ENCODE data around the gene RBM28.

The RBM28 gene

GRCh38 chr7:128384726-128385125 lies 41.0 kb upstream of the RBM28 start:
- no peak overlapping the region for H3K27ac ChIP-seq (ENCODE audit: low read length)
- no peak overlapping the region for H3K4me3 ChIP-seq (ENCODE audit: low read length)
- peaks cover 8% of the 10 kb centered on the region; the same call in 1 of the 2 replicates for H3K4me1 ChIP-seq (ENCODE audit: insufficient read depth, low read length)
- peaks cover 24% of the 10 kb centered on the region for H3K27me3 ChIP-seq (ENCODE audit: insufficient read depth, low read length)
- no peaks in the 10 kb centered on the region for H3K36me3 ChIP-seq (ENCODE audit: insufficient read depth, low read depth, low read length)
- no peaks in the 10 kb centered on the region for H3K9me3 ChIP-seq (ENCODE audit: insufficient read depth, low read depth, low read length)
- no peak overlapping the region for H3K9ac ChIP-seq (ENCODE audit: low read depth, low read length)

GRCh38 chr7:128383776-128384175 lies 40.1 kb upstream of the RBM28 start:
- no peaks in the 10 kb centered on the region for H3K9me3 ChIP-seq (ENCODE audit: insufficient read depth, low read depth, low read length)
- no peak overlapping the region for H3K27ac ChIP-seq (ENCODE audit: low read length)
- no peak overlapping the region for H3K9ac ChIP-seq (ENCODE audit: low read depth, low read length)
- no peak overlapping the region for H3K4me3 ChIP-seq (ENCODE audit: low read length)
- H3K27me3 ChIP-seq (ENCODE audit: insufficient read depth, low read length): peaks cover 18% of the 10 kb centered on the region
- no peaks in the 10 kb centered on the region for H3K36me3 ChIP-seq (ENCODE audit: insufficient read depth, low read depth, low read length)
- H3K4me1 ChIP-seq (ENCODE audit: insufficient read depth, low read length): peaks cover 6% of the 10 kb centered on the region; the same call in 1 of the 2 replicates

- Histone ChIP-seq H3K27ac (ENCODE audit: low read length) (no peak overlapping the region), H3K9me3 (ENCODE audit: insufficient read depth, low read depth, low read length) (no peaks in the 10 kb centered on the region), H3K9ac (ENCODE audit: low read depth, low read length) (no peak overlapping the region), H3K27me3 (ENCODE audit: insufficient read depth, low read length) (no peaks in the 10 kb centered on the region), H3K4me3 (ENCODE audit: low read length) (no peak overlapping the region), H3K36me3 (ENCODE audit: insufficient read depth, low read depth, low read length) (no peaks in the 10 kb centered on the region), H3K4me1 (ENCODE audit: insufficient read depth, low read length) (peaks cover 6% of the 10 kb centered on the region; the same call in 1 of the 2 replicates)
Observed at GRCh38 chr7:128381161-128381821, 37.6 kb upstream of the RBM28 start.

GRCh38 chr7:128380483-128381106 lies 36.9 kb upstream of the RBM28 start:
- no peak overlapping the region for H3K9ac ChIP-seq (ENCODE audit: low read depth, low read length)
- no peak overlapping the region for H3K4me3 ChIP-seq (ENCODE audit: low read length)
- H3K27ac ChIP-seq (ENCODE audit: low read length): no peak overlapping the region
- H3K27me3 ChIP-seq (ENCODE audit: insufficient read depth, low read length): no peaks in the 10 kb centered on the region
- H3K9me3 ChIP-seq (ENCODE audit: insufficient read depth, low read depth, low read length): no peaks in the 10 kb centered on the region
- no peaks in the 10 kb centered on the region for H3K36me3 ChIP-seq (ENCODE audit: insufficient read depth, low read depth, low read length)
- peaks cover 6% of the 10 kb centered on the region; the same call in 1 of the 2 replicates for H3K4me1 ChIP-seq (ENCODE audit: insufficient read depth, low read length)

- H3K36me3 ChIP-seq (ENCODE audit: insufficient read depth, low read depth, low read length): no peaks in the 10 kb centered on the region
- H3K27ac ChIP-seq (ENCODE audit: low read length): no peak overlapping the region
- no peak overlapping the region for H3K9ac ChIP-seq (ENCODE audit: low read depth, low read length)
- H3K9me3 ChIP-seq (ENCODE audit: insufficient read depth, low read depth, low read length): no peaks in the 10 kb centered on the region
- no peak overlapping the region for H3K4me3 ChIP-seq (ENCODE audit: low read length)
- peaks cover 6% of the 10 kb centered on the region; the same call in 1 of the 2 replicates for H3K4me1 ChIP-seq (ENCODE audit: insufficient read depth, low read length)
- no peaks in the 10 kb centered on the region for H3K27me3 ChIP-seq (ENCODE audit: insufficient read depth, low read length)
Observed at GRCh38 chr7:128379900-128380479, 36.3 kb upstream of the RBM28 start.

GRCh38 chr7:128378637-128379036 lies 34.9 kb upstream of the RBM28 start:
- Histone ChIP-seq H3K9ac (ENCODE audit: low read depth, low read length) (no peak overlapping the region), H3K4me3 (ENCODE audit: low read length) (no peak overlapping the region), H3K27me3 (ENCODE audit: insufficient read depth, low read length) (no peaks in the 10 kb centered on the region), H3K4me1 (ENCODE audit: insufficient read depth, low read length) (peaks cover 6% of the 10 kb centered on the region; the same call in 1 of the 2 replicates), H3K36me3 (ENCODE audit: insufficient read depth, low read depth, low read length) (no peaks in the 10 kb centered on the region), H3K27ac (ENCODE audit: low read length) (no peak overlapping the region), H3K9me3 (ENCODE audit: insufficient read depth, low read depth, low read length) (no peaks in the 10 kb centered on the region)

- Histone ChIP-seq H3K36me3 (ENCODE audit: insufficient read depth, low read depth, low read length) (no peaks in the 10 kb centered on the region), H3K27me3 (ENCODE audit: insufficient read depth, low read length) (no peaks in the 10 kb centered on the region), H3K9me3 (ENCODE audit: insufficient read depth, low read depth, low read length) (no peaks in the 10 kb centered on the region), H3K27ac (ENCODE audit: low read length) (no peak overlapping the region), H3K4me1 (ENCODE audit: insufficient read depth, low read length) (no peaks in the 10 kb centered on the region; the same call in 1 of the 2 replicates), H3K9ac (ENCODE audit: low read depth, low read length) (no peak overlapping the region), H3K4me3 (ENCODE audit: low read length) (no peak overlapping the region)
Observed at GRCh38 chr7:128376077-128376476, 32.4 kb upstream of the RBM28 start.

- no peaks in the 10 kb centered on the region for H3K27me3 ChIP-seq (ENCODE audit: insufficient read depth, low read length)
- no peak overlapping the region for H3K4me3 ChIP-seq (ENCODE audit: low read length)
- H3K4me1 ChIP-seq (ENCODE audit: insufficient read depth, low read length): no peaks in the 10 kb centered on the region
- no peaks in the 10 kb centered on the region for H3K9me3 ChIP-seq (ENCODE audit: insufficient read depth, low read depth, low read length)
- no peak overlapping the region for H3K9ac ChIP-seq (ENCODE audit: low read depth, low read length)
- no peaks in the 10 kb centered on the region for H3K36me3 ChIP-seq (ENCODE audit: insufficient read depth, low read depth, low read length)
- H3K27ac ChIP-seq (ENCODE audit: low read length): no peak overlapping the region
Observed at GRCh38 chr7:128374041-128374440, 30.3 kb upstream of the RBM28 start.

- H3K27me3 ChIP-seq (ENCODE audit: insufficient read depth, low read length): no peaks in the 10 kb centered on the region
- H3K27ac ChIP-seq (ENCODE audit: low read length): no peak overlapping the region
- H3K9ac ChIP-seq (ENCODE audit: low read depth, low read length): no peak overlapping the region
- H3K36me3 ChIP-seq (ENCODE audit: insufficient read depth, low read depth, low read length): no peaks in the 10 kb centered on the region
- no peak overlapping the region for H3K4me3 ChIP-seq (ENCODE audit: low read length)
- no peaks in the 10 kb centered on the region for H3K4me1 ChIP-seq (ENCODE audit: insufficient read depth, low read length)
- no peaks in the 10 kb centered on the region for H3K9me3 ChIP-seq (ENCODE audit: insufficient read depth, low read depth, low read length)
Observed at GRCh38 chr7:128373606-128374005, 29.9 kb upstream of the RBM28 start.

GRCh38 chr7:128370491-128370890 lies 26.8 kb upstream of the RBM28 start:
- H3K27ac ChIP-seq (ENCODE audit: low read length): no peak overlapping the region
- H3K4me1 ChIP-seq (ENCODE audit: insufficient read depth, low read length): no peaks in the 10 kb centered on the region

GRCh38 chr7:128366986-128367385 lies 23.3 kb upstream of the RBM28 start:
- no peaks in the 10 kb centered on the region for H3K36me3 ChIP-seq (ENCODE audit: insufficient read depth, low read depth, low read length)
- no peak overlapping the region for H3K4me3 ChIP-seq (ENCODE audit: low read length)
- H3K9ac ChIP-seq (ENCODE audit: low read depth, low read length): no peak overlapping the region
- H3K27me3 ChIP-seq (ENCODE audit: insufficient read depth, low read length): peaks cover 58% of the 10 kb centered on the region
- H3K4me1 ChIP-seq (ENCODE audit: insufficient read depth, low read length): no peaks in the 10 kb centered on the region
- H3K9me3 ChIP-seq (ENCODE audit: insufficient read depth, low read depth, low read length): no peaks in the 10 kb centered on the region
- no peak overlapping the region for H3K27ac ChIP-seq (ENCODE audit: low read length)

More at GRCh38 chr7:128370491-128370890, 26.8 kb upstream of the RBM28 start:
- Histone ChIP-seq H3K4me3 (ENCODE audit: low read length) (no peak overlapping the region), H3K27me3 (ENCODE audit: insufficient read depth, low read length) (peaks cover 23% of the 10 kb centered on the region), H3K9ac (ENCODE audit: low read depth, low read length) (no peak overlapping the region), H3K9me3 (ENCODE audit: insufficient read depth, low read depth, low read length) (no peaks in the 10 kb centered on the region), H3K36me3 (ENCODE audit: insufficient read depth, low read depth, low read length) (no peaks in the 10 kb centered on the region)

- H3K36me3 ChIP-seq (ENCODE audit: insufficient read depth, low read depth, low read length): no peaks in the 10 kb centered on the region
- H3K27me3 ChIP-seq (ENCODE audit: insufficient read depth, low read length): peaks cover 65% of the 10 kb centered on the region
- no peak overlapping the region for H3K4me3 ChIP-seq (ENCODE audit: low read length)
- no peak overlapping the region for H3K27ac ChIP-seq (ENCODE audit: low read length)
- H3K9ac ChIP-seq (ENCODE audit: low read depth, low read length): no peak overlapping the region
- H3K9me3 ChIP-seq (ENCODE audit: insufficient read depth, low read depth, low read length): no peaks in the 10 kb centered on the region
- no peaks in the 10 kb centered on the region for H3K4me1 ChIP-seq (ENCODE audit: insufficient read depth, low read length)
Observed at GRCh38 chr7:128366300-128366699, 22.6 kb upstream of the RBM28 start.
